H9 (cell line): Measurements from ENCODE around the gene LINGO4. TPM values are rescaled to one million over a fixed set of nuclear protein-coding genes. Genes with fewer than 3 reads are reported as not detected.

Source experiments
- DNase-seq: peaks from one replicate; pipeline ENCODE4 v3.0.0-alpha.2; 2017
- H2AFZ ChIP-seq: one replicate; pipeline ENCODE4 v1.6.1; 2013; ENCODE audit warnings: mild to moderate bottlenecking, low read length, control low read depth, moderate library complexity
- H2AK5ac ChIP-seq: 2 replicates; pipeline ENCODE4 v1.6.1; 2013; ENCODE audit warnings: low read length, control low read depth, mixed read lengths; ENCODE audit not compliant: insufficient read length
- H2BK120ac ChIP-seq: one replicate; pipeline ENCODE4 v1.6.1; 2013; ENCODE audit warnings: low read depth, mild to moderate bottlenecking, low read length, control low read depth, inconsistent platforms; ENCODE audit not compliant: poor library complexity, severe bottlenecking
- H2BK12ac ChIP-seq: 2 replicates; pipeline ENCODE4 v1.6.1; 2013; ENCODE audit warnings: low read length, control low read depth, mixed read lengths, low read depth; ENCODE audit not compliant: insufficient read length
- H2BK15ac ChIP-seq: 2 replicates; pipeline ENCODE4 v1.6.1; 2013; ENCODE audit warnings: low read depth, low read length, control low read depth
- H2BK20ac ChIP-seq: one replicate; pipeline ENCODE4 v1.6.1; 2013; ENCODE audit warnings: low read depth, mild to moderate bottlenecking, low read length, control low read depth, inconsistent platforms; ENCODE audit not compliant: poor library complexity, severe bottlenecking
- H2BK5ac ChIP-seq: 2 replicates; pipeline ENCODE4 v1.6.1; 2013; ENCODE audit warnings: low read length, control low read depth, mixed read lengths; ENCODE audit not compliant: insufficient read length
- H3K14ac ChIP-seq: 2 replicates; pipeline ENCODE4 v1.6.1; 2013; ENCODE audit warnings: low read length, control low read depth; ENCODE audit not compliant: insufficient read depth
- H3K18ac ChIP-seq: 2 replicates; pipeline ENCODE4 v1.6.1; 2013; ENCODE audit warnings: low read depth, mild to moderate bottlenecking, mixed read lengths, low read length, control low read depth; ENCODE audit not compliant: insufficient read length
- H3K23ac ChIP-seq: 2 replicates; pipeline ENCODE4 v1.6.1; 2013; ENCODE audit warnings: low read length, control low read depth, mixed read lengths, low read depth; ENCODE audit not compliant: insufficient read length
- H3K23me2 ChIP-seq: 2 replicates; pipeline ENCODE4 v1.6.1; 2013; ENCODE audit warnings: low read depth, mild to moderate bottlenecking, mixed read lengths, low read length, control low read depth; ENCODE audit not compliant: insufficient read length, poor library complexity, severe bottlenecking
- H3K27ac ChIP-seq: 2 replicates; pipeline ENCODE4 v1.5.1; 2013; ENCODE audit warnings: low read length, control low read depth, mixed read lengths, low read depth; ENCODE audit not compliant: insufficient read length
- H3K27me3 ChIP-seq: 2 replicates; pipeline ENCODE4 v1.6.1; 2013; ENCODE audit warnings: low read length, control low read depth, inconsistent platforms; ENCODE audit not compliant: insufficient read depth
- H3K4ac ChIP-seq: 2 replicates; pipeline ENCODE4 v1.6.1; 2013; ENCODE audit warnings: low read depth, mild to moderate bottlenecking, control low read depth, inconsistent platforms, low read length, moderate library complexity
- H3K4me1 ChIP-seq: 2 replicates; pipeline ENCODE4 v1.6.1; 2013; ENCODE audit warnings: low read length, control low read depth, inconsistent platforms; ENCODE audit not compliant: insufficient read depth
- H3K4me2 ChIP-seq: 2 replicates; pipeline ENCODE4 v1.6.1; 2013; ENCODE audit warnings: low read length, control low read depth, mixed read lengths; ENCODE audit not compliant: insufficient read length, insufficient read depth
- H3K56ac ChIP-seq: 2 replicates; pipeline ENCODE4 v1.6.1; 2013; ENCODE audit warnings: low read depth, mild to moderate bottlenecking, mixed read lengths, low read length, control low read depth; ENCODE audit not compliant: insufficient read length
- H3K79me1 ChIP-seq: 2 replicates; pipeline ENCODE4 v1.6.1; 2013; ENCODE audit warnings: low read depth, mild to moderate bottlenecking, moderate library complexity, low read length, control low read depth, inconsistent platforms; ENCODE audit not compliant: insufficient read depth, poor library complexity, severe bottlenecking
- H3K79me2 ChIP-seq: 2 replicates; pipeline ENCODE4 v1.6.1; 2013; ENCODE audit warnings: low read length, control low read depth, inconsistent platforms; ENCODE audit not compliant: insufficient read depth
- H3K9ac ChIP-seq: 2 replicates; pipeline ENCODE4 v1.6.1; 2013; ENCODE audit warnings: low read length, control low read depth, mixed read lengths; ENCODE audit not compliant: insufficient read length; ENCODE audit errors: extremely low read depth
- H3K9me3 ChIP-seq: one replicate; pipeline ENCODE4 v1.6.1; 2013; ENCODE audit warnings: low read depth, low read length, inconsistent platforms; ENCODE audit not compliant: control insufficient read depth
- H3T11ph ChIP-seq: one replicate; pipeline ENCODE4 v1.6.1; 2013; ENCODE audit warnings: mild to moderate bottlenecking, low read length, control low read depth, inconsistent platforms
- H4K20me1 ChIP-seq: one replicate; pipeline ENCODE4 v1.6.1; 2013; ENCODE audit not compliant: control insufficient read depth, insufficient read length, insufficient read depth
- H4K5ac ChIP-seq: 2 replicates; pipeline ENCODE4 v1.6.1; 2013; ENCODE audit warnings: low read depth, mild to moderate bottlenecking, mixed read lengths, low read length, control low read depth; ENCODE audit not compliant: insufficient read length
- H4K8ac ChIP-seq: replicated peaks from 2 replicates; pipeline ENCODE4 v1.6.1; 2013; ENCODE audit warnings: low read length, control low read depth, mixed read lengths, low read depth; ENCODE audit not compliant: insufficient read length
- H4K91ac ChIP-seq: 2 replicates; pipeline ENCODE4 v1.6.1; 2013; ENCODE audit warnings: low read depth, mild to moderate bottlenecking, moderate library complexity, mixed read lengths, low read length, control low read depth; ENCODE audit not compliant: insufficient read length
- H3K27ac Mint-ChIP-seq, 3 experiments: 2 replicates in 2 of 3; 3 replicates in 1 of 3; pipeline ENCODE4 v1.8.0; 2020 to 2021; ENCODE audit warnings: mixed read lengths in 3 of 3, mild to moderate bottlenecking in 1 of 3, moderate library complexity in 1 of 3
- H3K27me3 Mint-ChIP-seq: 2 replicates; pipeline ENCODE4 v1.8.0; 2021; ENCODE audit warnings: low read depth, mild to moderate bottlenecking, moderate library complexity, mixed read lengths
- H3K36me3 Mint-ChIP-seq, 3 experiments: 2 replicates in 2 of 3; 3 replicates in 1 of 3; pipeline ENCODE4 v1.8.0; 2020 to 2021; ENCODE audit warnings: low read depth in 3 of 3, mixed read lengths in 3 of 3; ENCODE audit not compliant: insufficient read depth in 1 of 3
- H3K4me1 Mint-ChIP-seq, 2 experiments: 2 replicates each; pipeline ENCODE4 v1.8.0; 2020; ENCODE audit warnings: mixed read lengths in 2 of 2
- H3K4me3 Mint-ChIP-seq, 2 experiments: 2 replicates in 1 of 2; 3 replicates in 1 of 2; pipeline ENCODE4 v1.8.0; 2020 to 2021; ENCODE audit warnings: mild to moderate bottlenecking in 2 of 2, mixed read lengths in 2 of 2, moderate library complexity in 1 of 2
- H3K9me3 Mint-ChIP-seq, 2 experiments: 2 replicates in 1 of 2; 3 replicates in 1 of 2; pipeline ENCODE4 v1.8.0; 2020; ENCODE audit warnings: mild to moderate bottlenecking in 2 of 2, mixed read lengths in 2 of 2, moderate library complexity in 1 of 2
- WGBS: extraction: QIAGEN DNeasy Blood & Tissue Kit; methylation state at CpG from one replicate; pipeline ENCODE4 v1.1.7; 2013; ENCODE audit warnings: missing lambda C conversion rate, low lambda C conversion rate, mixed read lengths; ENCODE audit not compliant: insufficient read length; ENCODE audit errors: extremely low coverage; 5-methylcytosine and 5-hydroxymethylcytosine counted together
- total RNA-seq: library from RNA; stranded (reverse); gene quantifications from 2 replicates; pipeline ENCODE4 v1.2.1, GENCODE V29; 2021
- TF ChIP-seq, protein P1 (sequence below): fragments of 200-600 bp; sonication (generic); conservative IDR thresholded peaks from 3 replicates; pipeline ENCODE4 v1.8.0; 2021; ENCODE audit warnings: antibody characterized with exemption, mild to moderate bottlenecking

LINGO4 gene
- total RNA-seq, 1 experiment from 2014 or later = not detected

DNA sequence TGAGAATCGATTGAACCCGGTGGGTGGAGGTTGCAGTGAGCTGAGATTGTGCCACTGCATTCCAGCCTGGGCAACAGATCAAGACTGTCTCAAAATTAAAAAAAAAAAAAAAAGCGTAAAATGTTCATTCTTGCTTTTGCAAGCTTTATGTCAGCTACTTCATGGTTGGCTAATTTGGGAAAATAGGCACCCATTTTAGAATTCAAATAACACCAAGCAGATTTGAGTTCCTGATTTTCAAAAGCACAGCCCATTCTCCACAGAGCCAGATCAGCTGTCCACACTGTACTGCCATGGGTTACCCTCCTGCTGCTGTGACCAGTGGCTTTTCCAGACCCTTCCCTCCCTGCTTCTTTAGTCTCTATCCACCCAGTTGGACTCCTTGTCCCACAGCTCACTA lies 43.9 kb upstream of the LINGO4 start:
- Histone ChIP-seq H4K20me1 (no peaks in the 10 kb centered on the region), H3K27me3 (no peaks in the 10 kb centered on the region), H3K79me2 (no peaks in the 10 kb centered on the region), H3K14ac (no peak overlapping the region), H2AK5ac (no peak overlapping the region), H3K9ac (no peak overlapping the region), H2BK15ac (no peak overlapping the region), H4K8ac (no peak overlapping the region), H4K91ac (no peak overlapping the region), H3K9me3 (no peaks in the 10 kb centered on the region), H2BK20ac (no peak overlapping the region), H2AFZ (no peak overlapping the region), H3K4me2 (no peak overlapping the region), H3K79me1 (no peaks in the 10 kb centered on the region), H3K23ac (no peak overlapping the region), H3K4me1 (peaks cover 3% of the 10 kb centered on the region; the same call in 1 of the 2 replicates), H3K18ac (no peak overlapping the region), H3K4ac (no peak overlapping the region), H3T11ph (no peak overlapping the region), H2BK120ac (no peak overlapping the region), H2BK12ac (no peak overlapping the region), H3K23me2 (no peaks in the 10 kb centered on the region), H3K56ac (no peak overlapping the region), H2BK5ac (no peak overlapping the region), H3K27ac (no peak overlapping the region), H4K5ac (no peak overlapping the region)
- no peaks in the 10 kb centered on the region for H3K9me3 Mint-ChIP-seq
- H3K27ac Mint-ChIP-seq = no peak overlapping the region
- H3K27me3 Mint-ChIP-seq = peaks cover 51% of the 10 kb centered on the region
- peaks cover 24% of the 10 kb centered on the region in 2 experiments for H3K4me1 Mint-ChIP-seq
- no peak overlapping the region for H3K4me3 Mint-ChIP-seq
- peaks cover 0 to 11% (median 0%) of the 10 kb centered on the region in 3 experiments; a peak in 1 of 7 replicates for H3K36me3 Mint-ChIP-seq
- TF ChIP-seq, protein P1, sequence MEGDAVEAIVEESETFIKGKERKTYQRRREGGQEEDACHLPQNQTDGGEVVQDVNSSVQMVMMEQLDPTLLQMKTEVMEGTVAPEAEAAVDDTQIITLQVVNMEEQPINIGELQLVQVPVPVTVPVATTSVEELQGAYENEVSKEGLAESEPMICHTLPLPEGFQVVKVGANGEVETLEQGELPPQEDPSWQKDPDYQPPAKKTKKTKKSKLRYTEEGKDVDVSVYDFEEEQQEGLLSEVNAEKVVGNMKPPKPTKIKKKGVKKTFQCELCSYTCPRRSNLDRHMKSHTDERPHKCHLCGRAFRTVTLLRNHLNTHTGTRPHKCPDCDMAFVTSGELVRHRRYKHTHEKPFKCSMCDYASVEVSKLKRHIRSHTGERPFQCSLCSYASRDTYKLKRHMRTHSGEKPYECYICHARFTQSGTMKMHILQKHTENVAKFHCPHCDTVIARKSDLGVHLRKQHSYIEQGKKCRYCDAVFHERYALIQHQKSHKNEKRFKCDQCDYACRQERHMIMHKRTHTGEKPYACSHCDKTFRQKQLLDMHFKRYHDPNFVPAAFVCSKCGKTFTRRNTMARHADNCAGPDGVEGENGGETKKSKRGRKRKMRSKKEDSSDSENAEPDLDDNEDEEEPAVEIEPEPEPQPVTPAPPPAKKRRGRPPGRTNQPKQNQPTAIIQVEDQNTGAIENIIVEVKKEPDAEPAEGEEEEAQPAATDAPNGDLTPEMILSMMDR = no peak
- no peak for DNase-seq
- no CpG with 5 or more reads among the region's 3 CpGs for WGBS
